ENCODE data around the gene ZBTB7C.

DNA sequence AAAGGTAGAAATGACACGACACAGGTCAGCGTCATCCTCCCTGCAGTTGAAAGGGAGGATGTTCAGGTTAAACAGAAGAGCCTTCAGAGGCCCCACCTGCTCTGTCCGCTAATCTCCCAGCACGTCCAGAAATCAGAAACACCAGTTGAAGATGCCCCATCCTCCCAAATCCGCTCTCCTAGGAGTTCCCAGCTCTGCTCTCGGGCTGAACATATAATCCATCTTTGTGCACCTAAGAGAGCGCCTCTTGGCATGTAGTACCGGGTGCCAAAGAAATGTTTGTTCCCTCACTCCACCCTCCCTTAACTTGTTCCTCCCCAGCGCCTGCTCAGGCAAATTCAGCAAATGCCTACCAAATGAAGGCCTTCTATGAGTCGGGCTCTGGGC lies 333.5 kb downstream of the ZBTB7C start:
- TF ChIP-seq MAX (CRISPR knock-in tag; IDR thresholded peaks at IDR 0.05), result no peak
- TF ChIP-seq EP300 (IDR thresholded peaks at IDR 0.05; ENCODE audit: low read length), result no peak

All from K562 (cell line).